DMS53 treated with DMSO at 0.1 percent for 48 hours (cell line): ENCODE measurements around the gene NCOA7.
"Not testable (repeated sequence)": the region's sequence is repeated elsewhere in the genome, so short reads cannot be mapped to it uniquely, and the experiment has no call there.

Source experiments
- DNase-seq: peaks from one replicate; lab custom pipeline; 2025; ENCODE audit not compliant: unreplicated experiment; lab: John Stamatoyannopoulos, UW

NCOA7 gene

DNA sequence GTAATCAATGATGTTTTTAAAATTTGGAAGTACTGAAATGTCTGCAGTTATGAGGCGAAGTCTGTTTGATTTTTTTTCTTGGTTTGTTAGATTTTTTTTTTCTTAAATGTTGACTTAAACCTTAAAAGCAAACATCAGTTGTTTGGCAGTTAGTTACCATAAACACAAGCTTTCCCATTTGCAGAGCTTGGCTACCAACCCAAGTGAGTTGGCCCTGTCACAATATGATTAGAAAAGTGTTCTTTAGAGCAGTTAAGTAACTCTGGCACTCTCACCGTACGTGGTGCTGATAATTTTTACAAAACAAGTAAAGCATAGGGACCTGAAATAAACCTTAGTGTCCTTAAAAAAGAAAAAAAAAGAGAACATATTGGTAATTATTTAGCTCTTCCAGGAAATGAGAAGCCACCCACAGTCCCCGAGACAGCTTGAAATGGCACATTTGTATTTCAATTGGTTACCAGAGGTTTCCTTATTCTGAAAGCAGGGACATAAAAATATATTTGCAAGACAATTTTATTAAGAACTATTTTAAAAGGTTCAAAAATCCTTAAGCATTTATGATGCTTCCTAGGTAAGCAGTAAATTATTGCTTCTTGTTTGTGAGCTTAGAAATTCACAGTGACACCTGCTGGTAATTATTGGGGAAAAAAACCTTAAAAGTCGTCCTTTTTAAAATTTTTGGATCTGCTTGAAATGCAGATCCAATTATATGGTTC lies 37.4 kb upstream of the NCOA7 start:
- peak; percentile 44 for DNase-seq

- DNase-seq, result no peak
These were observed 36.9 kb upstream of the NCOA7 start for GRCh38 chr6:125753937-125754259.

DNA sequence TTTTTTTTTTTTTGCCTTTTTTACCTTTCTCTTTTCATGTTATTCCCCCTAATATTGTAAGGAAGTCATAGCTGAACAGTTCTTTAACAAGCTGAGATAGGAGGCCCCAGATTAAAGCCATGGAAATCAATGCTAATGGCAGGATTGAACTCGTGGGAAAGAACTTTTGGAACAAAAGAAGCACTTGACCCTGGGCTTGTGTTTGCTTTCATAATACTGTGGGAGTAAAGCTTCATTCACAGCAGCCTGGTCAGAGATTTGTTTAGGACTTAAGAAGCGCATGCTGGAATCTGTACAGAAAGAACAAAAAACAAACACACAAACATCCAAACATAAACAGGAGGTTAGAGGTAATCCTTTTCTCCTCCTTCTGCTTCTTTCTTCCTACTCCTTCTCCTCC lies 36.2 kb upstream of the NCOA7 start:
- DNase-seq, result no peak

DNA sequence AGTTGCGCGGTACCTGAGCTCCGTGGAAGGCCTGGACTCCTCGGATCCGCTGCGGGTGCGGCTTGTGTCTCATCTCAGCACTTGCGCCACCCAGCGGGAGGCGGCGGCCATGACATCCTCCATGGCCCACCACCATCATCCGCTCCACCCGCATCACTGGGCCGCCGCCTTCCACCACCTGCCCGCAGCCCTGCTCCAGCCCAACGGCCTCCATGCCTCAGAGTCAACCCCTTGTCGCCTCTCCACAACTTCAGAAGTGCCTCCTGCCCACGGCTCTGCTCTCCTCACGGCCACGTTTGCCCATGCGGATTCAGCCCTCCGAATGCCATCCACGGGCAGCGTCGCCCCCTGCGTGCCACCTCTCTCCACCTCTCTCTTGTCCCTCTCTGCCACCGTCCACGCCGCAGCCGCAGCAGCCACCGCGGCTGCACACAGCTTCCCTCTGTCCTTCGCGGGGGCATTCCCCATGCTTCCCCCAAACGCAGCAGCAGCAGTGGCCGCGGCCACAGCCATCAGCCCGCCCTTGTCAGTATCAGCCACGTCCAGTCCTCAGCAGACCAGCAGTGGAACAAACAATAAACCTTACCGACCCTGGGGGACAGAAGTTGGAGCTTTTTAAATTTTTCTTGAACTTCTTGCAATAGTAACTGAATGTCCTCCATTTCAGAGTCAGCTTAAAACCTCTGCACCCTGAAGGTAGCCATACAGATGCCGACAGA lies 31.4 kb upstream of the NCOA7 start:
- no peak for DNase-seq

DNA sequence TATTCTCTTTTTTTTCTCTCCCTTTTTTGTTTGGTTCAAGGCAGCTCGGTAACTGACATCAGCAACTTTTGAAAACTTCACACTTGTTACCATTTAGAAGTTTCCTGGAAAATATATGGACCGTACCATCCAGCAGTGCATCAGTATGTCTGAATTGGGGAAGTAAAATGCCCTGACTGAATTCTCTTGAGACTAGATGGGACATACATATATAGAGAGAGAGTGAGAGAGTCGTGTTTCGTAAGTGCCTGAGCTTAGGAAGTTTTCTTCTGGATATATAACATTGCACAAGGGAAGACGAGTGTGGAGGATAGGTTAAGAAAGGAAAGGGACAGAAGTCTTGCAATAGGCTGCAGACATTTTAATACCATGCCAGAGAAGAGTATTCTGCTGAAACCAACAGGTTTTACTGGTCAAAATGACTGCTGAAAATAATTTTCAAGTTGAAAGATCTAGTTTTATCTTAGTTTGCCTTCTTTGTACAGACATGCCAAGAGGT lies 30.8 kb upstream of the NCOA7 start:
- no peak for DNase-seq

DNA sequence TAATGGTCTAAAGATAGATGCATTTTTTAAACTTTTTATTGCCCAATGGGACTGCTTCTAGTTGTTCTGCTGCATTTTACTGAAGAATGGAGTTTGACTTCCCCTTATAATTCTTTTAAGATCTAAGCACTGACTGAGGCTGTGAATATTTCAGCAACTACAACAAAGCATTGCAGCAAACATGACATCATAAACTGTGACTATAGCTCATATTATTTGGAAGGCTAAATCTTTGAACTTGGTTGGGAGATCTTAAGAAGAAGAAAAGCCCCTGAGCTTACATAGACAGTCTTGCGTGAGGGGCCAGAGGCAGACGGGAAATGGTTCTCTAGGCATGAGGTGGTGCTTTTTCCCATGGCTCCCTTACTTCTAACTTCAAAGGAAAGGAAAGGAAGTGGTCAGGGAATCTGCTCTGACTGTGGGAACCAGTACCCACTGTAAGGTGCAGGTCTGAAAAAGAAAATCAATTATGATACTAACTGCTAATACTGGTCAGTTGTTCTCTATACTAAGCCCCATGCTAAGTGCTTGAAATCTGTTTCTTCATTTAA lies 26.6 kb upstream of the NCOA7 start:
- DNase-seq, result no peak

- no peak for DNase-seq
These were observed 24.8 kb upstream of the NCOA7 start for GRCh38 chr6:125765944-125766343.

GRCh38 chr6:125766641-125767040 lies 24.1 kb upstream of the NCOA7 start:
- no peak for DNase-seq

DNA sequence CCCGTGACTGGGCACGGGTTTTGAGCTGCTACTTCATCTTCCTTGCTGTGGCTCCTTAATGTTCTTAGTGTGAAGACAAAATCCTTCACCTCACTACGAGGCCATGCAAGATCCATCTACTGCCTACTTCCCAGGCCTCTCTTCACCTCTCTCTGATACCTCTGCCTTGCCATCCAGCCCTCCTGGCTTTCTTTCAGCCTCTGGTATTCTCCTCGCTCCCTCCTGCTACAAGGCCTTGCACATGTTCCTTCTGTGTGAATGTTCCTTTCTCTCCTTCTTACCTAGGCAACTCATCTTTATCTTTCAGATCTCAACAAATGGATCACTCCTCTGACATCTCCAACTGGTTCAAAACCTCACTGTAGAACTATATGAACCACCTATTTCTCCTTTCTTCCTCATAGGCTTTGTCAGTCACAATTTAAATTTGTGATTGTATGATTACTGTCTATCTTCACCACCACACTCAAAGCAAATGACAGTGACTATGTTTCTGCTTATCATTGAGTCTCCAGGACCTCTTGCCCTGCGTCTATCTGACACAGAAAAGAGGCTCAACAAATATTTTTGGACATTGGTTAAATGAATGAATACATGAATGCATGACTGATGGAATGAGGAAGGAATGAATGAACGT lies 21.5 kb upstream of the NCOA7 start:
- no peak for DNase-seq

DNA sequence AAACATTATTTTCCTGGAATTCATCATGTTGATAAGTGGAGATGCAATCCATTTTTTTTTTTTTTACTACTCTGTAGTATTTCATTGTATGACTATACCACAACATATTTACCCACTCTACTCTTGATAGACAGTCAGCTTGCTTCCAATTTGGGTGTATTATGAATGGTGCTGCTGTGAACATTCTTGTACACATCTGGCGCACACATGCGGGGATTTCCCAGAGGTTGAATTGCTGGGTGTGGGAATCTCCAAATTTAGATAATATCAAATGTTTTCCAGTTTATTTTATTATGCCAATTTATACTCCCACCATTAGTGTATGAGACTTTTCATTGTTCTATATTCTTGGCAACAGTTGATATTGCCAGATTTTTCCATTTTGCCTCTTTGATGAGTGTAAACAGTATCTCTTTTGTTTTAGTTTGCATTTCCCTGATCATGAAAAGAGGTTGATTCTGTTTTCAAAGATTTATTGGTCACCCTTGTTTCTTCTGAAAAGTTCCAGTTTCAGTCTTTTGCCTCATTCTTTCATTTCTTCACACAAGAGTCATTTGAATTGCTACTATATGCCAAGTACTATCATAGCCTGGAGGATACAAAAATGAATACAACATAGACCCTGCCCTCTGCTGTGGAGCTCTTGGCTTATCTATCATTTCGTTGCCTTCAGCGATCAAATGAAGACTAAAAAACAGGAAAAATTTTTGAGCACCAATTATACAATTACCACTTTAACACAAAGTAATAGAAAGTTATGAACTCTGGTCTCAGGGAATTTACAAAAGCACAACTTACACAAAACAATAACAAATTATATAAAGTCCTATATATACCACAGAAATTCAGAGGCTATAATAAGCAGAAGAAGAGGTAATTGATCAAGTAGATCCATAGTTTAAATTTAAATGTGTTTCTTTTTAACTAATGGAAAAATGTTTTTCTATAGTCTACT lies 17.1 kb upstream of the NCOA7 start:
- no peak for DNase-seq

DNA sequence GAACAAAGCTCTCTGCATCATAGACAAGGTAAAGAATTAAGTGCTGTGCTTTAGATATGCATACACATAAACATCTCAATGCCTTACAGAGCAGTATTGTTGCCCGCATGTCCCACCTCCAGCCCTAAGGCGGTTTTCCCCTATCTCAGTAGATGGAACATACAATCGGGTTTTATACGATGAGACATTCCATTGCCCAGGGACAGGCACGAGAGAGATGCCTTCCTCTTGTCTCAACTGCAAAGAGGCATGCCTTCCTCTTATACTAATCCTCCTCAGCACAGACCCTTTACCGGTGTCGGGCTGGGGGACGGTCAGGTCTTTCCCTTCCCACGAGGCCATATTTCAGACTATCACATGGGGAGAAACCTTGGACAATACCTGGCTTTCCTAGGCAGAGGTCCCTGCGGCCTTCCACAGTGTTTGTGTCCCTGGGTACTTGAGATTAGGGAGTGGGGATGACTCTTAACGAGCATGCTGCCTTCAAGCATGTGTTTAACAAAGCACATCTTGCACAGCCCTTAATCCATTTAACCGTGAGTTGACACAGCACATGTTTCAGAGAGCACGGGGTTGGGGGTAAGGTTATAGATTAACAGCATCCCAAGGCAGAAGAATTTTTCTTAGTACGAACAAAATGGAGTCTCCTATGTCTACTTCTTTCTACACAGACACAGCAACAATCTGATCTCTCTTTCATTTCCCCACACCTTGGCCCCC lies 14.5 kb upstream of the NCOA7 start:
- not testable (repeated sequence) for DNase-seq

GRCh38 chr6:125779924-125780539 lies 10.7 kb upstream of the NCOA7 start:
- peak; percentile 81 for DNase-seq

DNA sequence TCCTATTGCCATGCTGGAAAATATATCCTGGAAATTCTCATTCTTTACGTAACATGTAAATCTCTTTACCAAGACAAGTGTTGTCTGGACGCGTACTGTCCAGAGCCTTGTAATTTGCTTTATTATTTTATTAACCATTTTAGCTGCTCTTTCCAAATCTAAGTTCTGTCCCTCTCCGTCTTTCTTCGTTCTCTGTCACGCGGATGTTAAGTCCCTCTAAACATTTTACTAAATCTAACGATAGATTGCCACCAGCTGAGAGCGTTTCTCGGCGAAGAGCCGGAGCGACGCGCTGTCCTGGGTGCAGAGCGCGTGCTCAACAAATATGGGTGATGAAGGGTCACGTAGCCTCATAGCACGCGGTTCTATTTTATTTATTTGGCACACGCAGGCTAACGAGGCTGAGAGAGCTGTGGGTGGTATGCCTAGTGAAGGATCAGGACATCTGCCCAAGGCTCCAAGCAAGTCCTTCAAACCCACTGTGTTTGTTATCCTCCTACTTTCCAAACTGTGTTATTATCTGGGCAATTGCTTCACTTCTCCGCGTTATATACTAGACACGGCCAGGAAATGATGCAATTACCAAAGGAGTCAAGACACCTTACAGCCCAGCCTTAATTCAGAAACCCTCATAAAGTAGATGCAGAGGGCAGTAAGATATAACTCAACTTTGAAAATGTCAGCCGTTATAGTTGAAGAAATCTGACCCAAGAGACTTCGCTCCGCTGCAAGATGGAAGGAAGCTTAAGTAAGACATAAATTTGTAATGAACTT lies 10.0 kb upstream of the NCOA7 start:
- DNase-seq, result peak; percentile 53

- DNase-seq, result no peak
These were observed 9.4 kb upstream of the NCOA7 start for GRCh38 chr6:125781314-125781868.

GRCh38 chr6:125784365-125784764 lies 6.4 kb upstream of the NCOA7 start:
- no peak for DNase-seq

DNA sequence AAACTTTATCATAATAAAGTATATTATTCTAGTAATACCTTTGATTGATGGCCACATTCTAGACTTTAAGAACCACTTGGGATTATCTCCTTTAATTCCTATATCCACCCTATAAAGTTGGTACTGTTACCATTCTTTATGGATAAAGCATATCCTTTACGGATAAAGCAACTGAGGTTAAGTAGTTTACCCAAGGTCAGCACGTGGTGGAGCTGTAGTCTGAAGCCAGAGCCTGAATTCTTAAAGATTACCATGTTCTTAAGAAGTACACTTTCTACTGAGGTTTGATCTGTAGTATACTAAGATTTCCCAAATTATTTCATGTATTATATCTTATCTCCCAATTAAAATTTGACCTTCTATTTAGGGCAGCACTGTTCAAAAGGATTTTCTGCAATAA lies 3.0 kb upstream of the NCOA7 start:
- no peak for DNase-seq

DNA sequence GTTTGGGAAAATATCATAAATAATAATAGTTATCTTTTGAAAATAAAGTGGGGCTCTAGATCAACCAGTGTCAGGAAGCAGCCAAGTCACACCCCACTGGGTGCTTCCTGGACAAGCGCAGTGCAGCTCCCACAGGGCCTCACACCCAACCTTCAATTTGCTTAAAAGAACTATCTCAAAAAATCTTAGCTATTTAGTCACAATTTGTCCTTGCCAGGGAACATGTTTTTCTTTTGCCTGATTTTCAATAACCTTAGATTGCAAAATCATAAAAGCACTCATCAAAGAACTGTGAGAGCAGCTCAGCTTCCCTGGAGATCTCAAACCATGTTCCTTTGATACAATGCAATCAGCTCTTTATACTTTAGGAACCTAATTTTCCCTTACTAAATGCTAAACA lies 1.6 kb upstream of the NCOA7 start:
- DNase-seq, result no peak

DNA sequence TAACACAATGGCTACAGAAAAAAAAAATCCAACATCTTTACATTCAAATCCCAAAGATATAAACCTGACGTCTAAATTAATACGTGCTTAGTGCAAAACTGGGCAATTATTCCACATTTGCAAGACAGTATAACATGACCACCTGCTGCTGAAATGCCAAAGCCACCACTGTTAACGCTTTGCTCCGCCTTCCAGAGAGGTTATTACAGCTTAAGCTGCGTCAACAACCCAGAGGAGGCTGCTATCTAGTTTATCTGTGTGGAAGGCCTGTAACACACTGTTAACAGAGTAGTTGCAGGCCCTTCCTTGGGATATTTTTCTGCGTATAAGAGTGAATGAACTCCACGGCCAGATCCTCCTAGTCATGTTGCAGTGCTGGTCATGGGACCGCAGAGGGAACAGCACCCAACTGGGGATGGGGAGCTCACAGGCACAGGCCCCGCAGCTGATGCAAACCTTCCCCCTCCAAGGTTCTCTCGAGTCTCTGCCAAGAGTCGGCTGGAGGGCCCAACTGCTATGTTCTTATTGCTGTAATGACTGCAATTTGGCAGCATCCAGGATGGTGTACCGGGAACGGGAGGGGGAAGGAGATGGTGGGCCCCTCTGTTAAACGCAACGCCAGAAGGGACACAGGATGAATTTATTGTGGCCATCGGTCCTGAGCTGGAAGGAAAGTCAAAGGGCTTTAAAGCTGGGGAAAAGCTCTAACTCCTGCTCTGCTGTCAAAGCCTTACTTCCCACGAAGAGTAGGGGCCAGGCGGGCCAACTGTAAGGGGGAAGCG lies 993 bp upstream of the NCOA7 start:
- DNase-seq, result peak; percentile 40
